SK-N-MC (cell line): ENCODE results near the gene TTC6.

Source experiments
- EZH2 ChIP-seq: fragments of 200-600 bp; sonication (generic); IDR thresholded peaks from one replicate; pipeline ENCODE4 v1.6.1; 2017; ENCODE audit warnings: antibody characterized with exemption
- POLR2AphosphoS5 ChIP-seq: IDR thresholded peaks from 2 replicates; pipeline ENCODE4 v1.6.1; 2012; ENCODE audit warnings: mild to moderate bottlenecking, low read depth, low read length, borderline replicate concordance

DNA sequence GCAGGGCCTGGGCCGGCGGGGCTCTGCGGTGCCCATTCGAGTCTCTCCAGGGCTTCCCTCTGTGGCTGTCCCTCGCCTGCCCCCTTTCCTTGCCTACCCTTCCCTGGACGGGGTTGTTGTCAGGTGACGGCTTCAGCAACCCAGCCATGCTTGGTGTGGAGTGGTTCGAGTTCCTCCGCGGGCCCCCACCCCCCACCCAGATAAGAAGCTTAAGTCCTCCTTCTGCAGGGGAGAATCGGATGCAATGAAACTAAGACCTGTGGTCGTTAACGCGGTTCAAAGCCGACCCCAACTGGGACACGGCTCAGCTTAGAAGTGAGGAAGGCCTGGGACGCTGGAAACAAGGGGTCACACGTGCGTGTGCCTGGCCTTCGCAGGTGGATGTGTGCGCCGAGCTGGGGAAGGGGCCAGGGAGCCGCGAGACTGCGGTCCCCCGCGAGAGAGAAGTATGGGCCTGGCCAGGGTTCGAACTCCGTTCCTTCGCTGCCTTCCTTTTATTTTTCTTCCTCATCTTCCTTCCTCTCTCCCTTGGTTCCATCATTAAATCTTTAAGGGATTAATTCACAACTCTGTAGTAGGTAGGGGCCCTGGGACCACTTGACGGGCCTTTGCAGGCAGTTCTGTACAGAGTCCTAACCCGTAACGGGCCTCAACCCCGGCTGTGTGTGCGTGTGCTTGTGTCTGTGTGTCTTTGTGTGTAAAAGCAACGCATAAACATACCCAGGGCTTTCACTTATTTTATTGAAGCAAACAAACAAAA, 3.5 kb downstream of the TTC6 start:
- TF ChIP-seq POLR2AphosphoS5 (no peak), EZH2 (no peak)
